Amygdala (tissue), 56 donors: ENCODE measurements around the gene G6PD.
"Not testable (repeated sequence)": the region's sequence is repeated elsewhere in the genome, so short reads cannot be mapped to it uniquely, and the experiment has no call there.

Source experiments
- DNase-seq, 56 donors: peaks; one replicate each; lab custom pipeline; 2025; lab: John Stamatoyannopoulos, UW

Gene G6PD

DNA sequence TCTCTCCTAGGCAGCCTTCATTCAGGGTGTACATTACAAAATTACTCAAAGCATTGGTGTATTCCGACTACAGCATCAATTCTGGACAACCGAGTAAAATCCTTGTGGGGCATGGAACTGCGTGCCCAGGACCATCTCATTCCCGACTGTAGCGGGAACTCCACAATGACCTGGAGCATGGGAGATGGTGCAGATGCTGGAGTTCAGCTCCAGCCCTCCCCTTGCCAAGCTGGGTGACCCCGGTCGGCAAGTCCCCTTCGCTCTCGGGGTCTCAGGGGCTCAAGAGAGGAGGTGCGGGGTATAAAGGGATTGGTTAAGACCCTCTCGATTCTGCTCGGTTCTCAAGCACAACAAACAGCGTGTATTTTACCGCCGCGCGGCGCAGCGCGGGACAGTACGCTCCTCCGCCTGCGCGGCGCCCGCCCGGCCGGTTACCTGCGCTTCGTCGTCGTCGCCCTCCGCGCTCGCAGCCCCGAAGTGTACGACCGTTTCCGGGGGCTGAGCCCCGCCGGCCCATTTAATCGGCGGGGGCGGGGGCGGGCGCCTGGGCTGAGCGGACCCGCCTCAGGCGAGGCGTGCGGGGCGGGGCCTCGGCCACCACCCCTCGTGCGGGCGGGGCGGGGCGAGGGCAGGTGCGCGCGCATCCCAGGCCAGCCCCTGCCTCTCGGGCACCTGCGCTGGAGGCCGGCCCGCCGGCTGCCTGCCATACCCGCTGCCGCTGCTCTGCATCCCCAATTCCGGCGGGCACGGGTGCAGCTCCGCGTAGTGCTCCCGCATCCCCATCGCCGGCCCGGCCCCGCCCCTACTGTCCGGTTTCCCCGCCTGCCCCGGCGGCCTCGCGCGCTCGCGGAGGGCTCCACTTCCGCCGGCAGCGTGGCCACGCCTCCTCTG is at the start of gene G6PD:
Gene G6PD, minus strand, starts transcription at position 493 of the 891 bp plus-strand sequence. CDS start 691 bp downstream, outside the sequence.
- DNase-seq, result peak in 33 of 56 donors; percentile 49 to 88 (median 75)

- DNase-seq, result no peak
These were observed 49.1 kb upstream of the G6PD start for GRCh38 chrX:154595559-154596249.

- DNase-seq, result no peak
These were observed 47.8 kb upstream of the G6PD start for GRCh38 chrX:154594491-154594890.

- DNase-seq, result no peak
These were observed 46.6 kb upstream of the G6PD start for GRCh38 chrX:154593201-154593600.

- DNase-seq, result no peak
These were observed 45.9 kb upstream of the G6PD start for GRCh38 chrX:154592505-154592904.

- DNase-seq, result not testable (repeated sequence)
These were observed 43.8 kb upstream of the G6PD start for GRCh38 chrX:154590415-154590814.

GRCh38 chrX:154584585-154585183 is 38.0 kb upstream of the G6PD start, which contains the start of gene CTAG1A:
CTAG1A (plus strand) TSS chrX:154585133; CDS start chrX:154585207, 74 bp downstream.
- DNase-seq, result not testable (repeated sequence)

DNA sequence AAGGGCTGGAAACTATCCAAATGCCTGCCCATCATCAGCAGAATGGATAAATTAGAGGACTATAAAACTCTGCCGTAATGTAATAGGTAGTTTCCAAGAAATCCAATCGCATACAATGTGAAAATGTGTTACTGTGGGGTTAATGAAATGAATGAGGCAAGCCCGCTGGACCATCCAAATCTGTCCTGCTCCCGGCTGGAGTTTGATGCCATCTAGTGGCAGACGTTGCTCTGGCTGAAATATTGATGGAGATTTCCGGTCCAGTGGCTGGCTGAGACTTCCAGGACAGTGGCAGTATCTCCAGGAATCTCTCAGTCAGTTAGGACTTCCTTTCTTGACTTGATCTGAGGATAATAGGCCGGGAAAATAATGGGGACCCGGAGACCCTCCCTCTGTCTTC is 36.3 kb upstream of the G6PD start:
- DNase-seq, result not testable (repeated sequence)

GRCh38 chrX:154575076-154575475 is 28.4 kb upstream of the G6PD start:
- not testable (repeated sequence) for DNase-seq

DNA sequence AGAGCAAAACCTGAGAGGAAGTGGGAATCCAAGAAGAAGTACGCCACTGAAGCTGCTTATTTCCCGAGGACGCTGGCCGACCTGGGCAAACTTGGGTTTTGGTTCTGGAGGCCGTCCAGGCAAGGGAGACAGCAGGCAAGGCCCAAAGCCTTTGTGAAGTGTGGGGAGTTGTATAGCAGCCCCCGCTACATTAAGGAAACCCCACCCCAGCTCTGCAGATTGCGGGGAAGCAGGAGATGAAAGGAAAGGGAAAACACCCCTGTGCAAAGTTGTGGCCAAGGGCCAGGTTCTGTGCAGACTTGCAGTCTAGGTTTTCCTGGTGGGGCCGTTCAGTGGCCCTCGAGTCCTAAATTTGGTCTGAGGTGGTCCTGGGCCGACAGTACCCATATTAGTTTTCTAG is 26.4 kb upstream of the G6PD start:
- DNase-seq, result not testable (repeated sequence)

DNA sequence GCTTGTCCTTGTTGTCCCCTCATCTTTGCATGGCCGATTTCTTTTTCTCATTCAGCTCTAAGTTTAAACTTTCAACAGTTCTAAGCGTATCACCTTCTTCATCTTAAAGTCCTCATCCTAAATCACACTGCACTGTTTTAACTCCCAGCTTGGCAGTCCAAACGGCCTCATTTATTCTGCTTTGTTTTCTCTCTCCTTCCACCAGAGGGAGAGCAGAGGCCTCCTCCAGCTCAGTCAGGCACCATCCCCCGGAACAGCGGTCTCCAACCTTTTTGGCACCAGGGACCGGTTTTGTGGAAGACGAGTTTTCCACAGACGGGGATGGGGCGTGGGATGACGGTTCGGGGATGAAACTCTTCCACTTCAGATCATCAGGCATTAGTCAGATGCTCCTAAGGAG is 23.7 kb upstream of the G6PD start:
- DNase-seq, result not testable (repeated sequence)

DNA sequence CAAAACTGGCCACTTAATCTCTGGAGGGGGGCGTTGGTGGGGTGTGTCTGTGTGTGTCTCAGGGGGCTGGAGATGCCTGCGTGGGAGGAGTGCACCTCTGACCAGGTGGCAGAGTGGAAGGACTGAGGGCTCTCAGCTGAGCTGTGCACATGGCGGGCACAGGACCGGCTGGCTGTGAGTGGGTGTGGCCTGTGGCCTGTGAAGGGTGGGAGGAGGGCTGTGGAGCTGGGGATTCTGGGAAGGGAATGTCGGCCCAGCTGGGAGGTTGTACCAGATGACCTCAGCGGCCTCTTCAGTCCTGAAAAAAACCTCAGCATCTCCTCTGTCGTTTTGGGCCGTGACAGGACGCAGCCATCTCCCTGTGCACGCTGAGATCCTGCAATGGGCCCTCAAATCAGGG is 15.6 kb upstream of the G6PD start:
- not testable (repeated sequence) for DNase-seq

- not testable (repeated sequence) for DNase-seq
These were observed 13.7 kb upstream of the G6PD start for GRCh38 chrX:154560326-154560725.

DNA sequence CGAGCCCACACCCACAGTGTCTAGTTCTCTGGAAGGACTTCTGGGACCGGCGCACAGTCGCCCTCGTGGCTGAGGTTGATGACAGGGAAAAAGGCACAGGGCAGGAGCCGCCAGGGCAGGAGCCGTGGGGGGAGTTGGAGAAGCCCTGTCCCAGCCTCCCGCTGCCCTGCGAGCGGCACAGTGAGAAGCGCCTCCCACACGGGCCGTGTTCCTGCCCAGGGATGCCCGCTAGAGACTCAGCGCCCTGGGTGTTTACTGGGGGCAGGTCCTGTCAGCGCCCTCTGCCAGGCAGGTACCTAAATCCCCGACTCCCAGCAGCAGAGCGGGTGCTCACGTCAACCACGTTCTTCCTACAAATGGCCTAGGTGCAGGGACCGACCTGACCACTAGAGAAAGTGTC is 12.2 kb upstream of the G6PD start:
- DNase-seq, result not testable (repeated sequence)

DNA sequence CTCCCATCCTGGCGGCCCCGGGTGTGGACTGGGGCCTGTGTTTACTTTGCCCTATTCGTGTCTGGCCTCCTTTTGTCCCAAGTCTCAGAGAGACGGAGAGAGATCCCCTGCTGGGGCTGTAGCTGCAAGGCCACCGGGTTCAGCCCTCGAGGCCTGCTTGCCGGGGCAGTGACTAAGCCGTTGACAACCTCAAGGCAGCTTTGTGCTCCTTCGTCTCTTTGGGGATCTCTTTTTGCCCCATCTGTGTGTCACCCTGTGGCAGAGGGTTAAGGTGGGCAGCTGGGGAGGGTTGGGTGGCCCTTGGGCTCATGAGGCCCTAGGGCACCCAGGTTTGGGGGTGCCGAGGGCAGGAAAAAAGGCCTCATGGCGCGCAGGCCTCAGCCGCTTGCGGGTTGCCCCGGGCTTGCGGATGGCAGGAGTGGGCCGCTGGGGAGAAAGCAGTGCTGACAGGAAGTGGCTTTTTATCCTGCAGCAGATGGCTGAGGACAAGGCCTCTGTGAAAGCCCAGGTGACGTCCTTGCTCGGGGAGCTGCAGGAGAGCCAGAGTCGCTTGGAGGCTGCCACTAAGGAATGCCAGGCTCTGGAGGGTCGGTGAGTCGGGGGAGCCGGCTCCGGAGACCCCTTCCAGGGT is 11.5 kb upstream of the G6PD start:
- DNase-seq, result not testable (repeated sequence)

DNA sequence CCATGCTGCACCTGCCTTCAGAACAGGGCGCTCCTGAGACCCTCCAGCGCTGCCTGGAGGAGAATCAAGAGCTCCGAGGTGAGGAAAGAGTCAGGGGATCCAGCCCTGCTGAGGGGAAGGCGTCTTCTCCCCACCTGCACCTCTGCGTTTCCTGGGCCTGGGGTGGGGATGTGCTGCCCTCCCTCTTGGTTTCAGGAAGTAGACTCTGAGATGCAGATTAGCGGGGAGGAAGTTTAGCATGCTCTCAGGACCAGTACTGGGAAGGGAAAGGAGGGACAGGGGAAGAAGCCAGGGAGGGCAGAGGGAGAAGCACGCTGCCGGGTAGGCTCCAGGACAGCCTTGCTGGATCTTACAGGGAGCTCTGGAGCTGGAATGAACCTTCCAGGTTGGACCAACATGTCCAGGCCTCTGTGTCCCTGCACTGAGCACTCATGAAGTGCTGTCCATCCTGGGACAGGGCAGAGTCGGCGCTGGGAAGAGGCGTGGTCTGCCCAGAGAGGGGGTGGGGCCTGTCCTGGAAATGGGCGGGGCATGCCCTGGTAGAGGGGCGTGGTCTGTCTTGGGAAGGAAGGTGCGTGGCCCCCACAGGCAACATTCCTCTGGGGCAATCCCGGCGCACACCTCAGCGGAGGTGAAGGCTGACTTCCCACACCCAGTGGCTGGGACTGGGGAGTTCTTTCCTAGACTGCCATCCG is 5.6 kb upstream of the G6PD start:
- not testable (repeated sequence) for DNase-seq

DNA sequence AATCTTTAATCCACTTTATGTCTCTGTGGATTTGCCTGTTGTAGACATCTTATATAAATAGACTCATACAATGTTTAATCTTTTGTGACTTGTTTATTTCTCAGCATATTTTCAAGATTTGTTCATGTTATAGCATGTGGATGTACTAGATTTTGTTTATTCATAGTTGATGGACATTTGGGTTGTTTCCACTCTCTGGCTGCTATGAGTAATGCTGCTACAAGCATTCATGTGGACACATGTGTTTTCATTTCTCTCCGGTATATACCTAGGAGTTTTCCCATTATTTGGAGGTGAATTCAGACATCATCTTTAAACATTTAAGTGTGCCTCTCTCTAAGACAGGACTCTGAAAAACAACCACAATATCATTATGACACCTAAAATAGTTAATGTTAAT is 3.1 kb upstream of the G6PD start:
- DNase-seq, result no peak

DNA sequence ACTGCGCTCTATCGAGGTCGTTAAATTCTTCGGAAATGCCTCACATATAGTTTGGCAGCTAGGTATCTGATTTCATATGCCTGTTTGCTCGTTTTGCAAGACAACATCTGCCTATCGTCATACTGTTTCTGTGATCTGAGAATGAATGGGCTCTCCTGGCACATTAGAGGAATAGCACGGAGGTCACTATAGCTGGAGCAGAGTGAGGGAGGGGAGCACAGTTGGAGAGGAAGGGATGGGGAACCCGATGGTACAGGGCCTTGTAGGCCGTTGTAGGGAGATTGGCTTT is 1.3 kb upstream of the G6PD start:
- no peak for DNase-seq

- peak; percentile 9 to 92 (median 82) for DNase-seq
These were observed 790 bp upstream of the G6PD start, which contains the start of gene IKBKG for GRCh38 chrX:154547245-154548027. IKBKG (plus strand) TSS chrX:154547620; CDS start chrX:154552003, 4,383 bp downstream.
